Adrenal gland (tissue), 5 donors: ENCODE measurements around the gene ADAMTS6.

Experiments used
- POLR2A ChIP-seq, 2 donors: fragments of 450-650 bp; IDR thresholded peaks; one replicate each; pipeline ENCODE4 v1.6.1; 2017; ENCODE audit warnings: antibody characterized with exemption in 2 of 2, mild to moderate bottlenecking in 2 of 2, moderate library complexity in 1 of 2
- TF ChIP-seq, protein P1 (sequence below), 6 experiments: fragments of 450-650 bp in 4 of 6; fragments of 200-600 bp in 2 of 6; sonication (generic) in 1 of 6; IDR thresholded peaks; 1 replicate in 5 of 6; 2 replicates in 1 of 6; pipeline versions ENCODE4 v1.5.1 to v1.8.0; 2016 to 2021; ENCODE audit warnings: antibody characterized with exemption in 6 of 6, mild to moderate bottlenecking in 2 of 6, moderate library complexity in 1 of 6
- donor health status: DM: no; HTN: no; CAD: no.

DNA sequence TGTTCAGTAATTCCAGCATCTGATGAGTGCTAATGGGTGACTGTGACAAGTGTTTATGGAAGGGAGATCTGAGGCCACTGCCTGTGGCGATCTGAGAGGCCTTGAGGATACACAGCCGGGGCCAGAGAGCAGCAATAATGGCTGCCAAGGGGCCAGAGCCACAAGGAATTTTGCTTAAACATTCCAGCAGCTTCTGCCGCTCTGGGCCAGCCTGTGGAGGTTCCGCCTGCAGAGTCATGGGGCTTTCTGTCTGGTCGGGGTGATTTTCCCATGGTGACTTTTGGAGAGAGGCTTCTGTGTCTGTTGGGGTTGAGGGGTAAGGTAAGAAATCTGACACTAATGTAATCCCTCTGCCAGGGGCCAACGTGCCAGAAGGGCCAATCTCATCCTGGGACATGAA, 353.5 kb downstream of the ADAMTS6 start:
- TF ChIP-seq, protein P1, sequence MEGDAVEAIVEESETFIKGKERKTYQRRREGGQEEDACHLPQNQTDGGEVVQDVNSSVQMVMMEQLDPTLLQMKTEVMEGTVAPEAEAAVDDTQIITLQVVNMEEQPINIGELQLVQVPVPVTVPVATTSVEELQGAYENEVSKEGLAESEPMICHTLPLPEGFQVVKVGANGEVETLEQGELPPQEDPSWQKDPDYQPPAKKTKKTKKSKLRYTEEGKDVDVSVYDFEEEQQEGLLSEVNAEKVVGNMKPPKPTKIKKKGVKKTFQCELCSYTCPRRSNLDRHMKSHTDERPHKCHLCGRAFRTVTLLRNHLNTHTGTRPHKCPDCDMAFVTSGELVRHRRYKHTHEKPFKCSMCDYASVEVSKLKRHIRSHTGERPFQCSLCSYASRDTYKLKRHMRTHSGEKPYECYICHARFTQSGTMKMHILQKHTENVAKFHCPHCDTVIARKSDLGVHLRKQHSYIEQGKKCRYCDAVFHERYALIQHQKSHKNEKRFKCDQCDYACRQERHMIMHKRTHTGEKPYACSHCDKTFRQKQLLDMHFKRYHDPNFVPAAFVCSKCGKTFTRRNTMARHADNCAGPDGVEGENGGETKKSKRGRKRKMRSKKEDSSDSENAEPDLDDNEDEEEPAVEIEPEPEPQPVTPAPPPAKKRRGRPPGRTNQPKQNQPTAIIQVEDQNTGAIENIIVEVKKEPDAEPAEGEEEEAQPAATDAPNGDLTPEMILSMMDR (IDR thresholded peaks at IDR 0.05) = no peak
- no peak for TF ChIP-seq POLR2A (IDR thresholded peaks at IDR 0.05)
